RWPE2 (cell line): ENCODE results near the gene SLC49A4.

Source experiments
- ATAC-seq: fragments of 200-7000 bp; cut with Tn5 transposase; 3 replicates; pipeline ENCODE4 v1.9.1; 2021; ENCODE audit warnings: low read depth
- DNase-seq: peaks from one replicate; pipeline ENCODE4 v3.0.0-alpha.2; 2020; ENCODE audit warnings: low spot score
- H3K27ac ChIP-seq: fragments of 450-650 bp; 2 replicates; pipeline ENCODE4 v1.5.1; 2017; ENCODE audit warnings: mild to moderate bottlenecking; ENCODE audit not compliant: poor library complexity, severe bottlenecking
- H3K27me3 ChIP-seq: fragments of 250-450 bp; sonication (Bioruptor Pico); 2 replicates; pipeline ENCODE4 v1.5.1; 2021; ENCODE audit warnings: mild to moderate bottlenecking, moderate library complexity; ENCODE audit not compliant: insufficient read depth, poor library complexity, severe bottlenecking
- H3K36me3 ChIP-seq: fragments of 250-450 bp; sonication (Bioruptor Pico); 2 replicates; pipeline ENCODE4 v1.5.1; 2020; ENCODE audit warnings: low read depth, mild to moderate bottlenecking, moderate library complexity
- H3K4me1 ChIP-seq: fragments of 250-450 bp; sonication (Bioruptor Pico); 2 replicates; pipeline ENCODE4 v1.5.1; 2021; ENCODE audit warnings: mild to moderate bottlenecking, moderate library complexity; ENCODE audit not compliant: insufficient read depth, poor library complexity, severe bottlenecking
- H3K4me3 ChIP-seq: fragments of 250-450 bp; sonication (Bioruptor Pico); 2 replicates; pipeline ENCODE4 v1.5.1; 2021; ENCODE audit warnings: mild to moderate bottlenecking, moderate library complexity; ENCODE audit not compliant: severe bottlenecking
- H3K9me3 ChIP-seq: fragments of 250-450 bp; sonication (Bioruptor Pico); 2 replicates; pipeline ENCODE4 v1.5.1; 2021; ENCODE audit warnings: mild to moderate bottlenecking, moderate library complexity; ENCODE audit not compliant: severe bottlenecking
- TF ChIP-seq, protein P1 (sequence below): fragments of 450-650 bp; IDR thresholded peaks from one replicate; pipeline ENCODE4 v1.5.1; 2017; ENCODE audit warnings: mild to moderate bottlenecking, moderate library complexity; ENCODE audit not compliant: poor library complexity, severe bottlenecking

SLC49A4 gene

GRCh38 chr3:122800031-122800430 lies 5.2 kb downstream of the SLC49A4 start:
- TF ChIP-seq, protein P1, sequence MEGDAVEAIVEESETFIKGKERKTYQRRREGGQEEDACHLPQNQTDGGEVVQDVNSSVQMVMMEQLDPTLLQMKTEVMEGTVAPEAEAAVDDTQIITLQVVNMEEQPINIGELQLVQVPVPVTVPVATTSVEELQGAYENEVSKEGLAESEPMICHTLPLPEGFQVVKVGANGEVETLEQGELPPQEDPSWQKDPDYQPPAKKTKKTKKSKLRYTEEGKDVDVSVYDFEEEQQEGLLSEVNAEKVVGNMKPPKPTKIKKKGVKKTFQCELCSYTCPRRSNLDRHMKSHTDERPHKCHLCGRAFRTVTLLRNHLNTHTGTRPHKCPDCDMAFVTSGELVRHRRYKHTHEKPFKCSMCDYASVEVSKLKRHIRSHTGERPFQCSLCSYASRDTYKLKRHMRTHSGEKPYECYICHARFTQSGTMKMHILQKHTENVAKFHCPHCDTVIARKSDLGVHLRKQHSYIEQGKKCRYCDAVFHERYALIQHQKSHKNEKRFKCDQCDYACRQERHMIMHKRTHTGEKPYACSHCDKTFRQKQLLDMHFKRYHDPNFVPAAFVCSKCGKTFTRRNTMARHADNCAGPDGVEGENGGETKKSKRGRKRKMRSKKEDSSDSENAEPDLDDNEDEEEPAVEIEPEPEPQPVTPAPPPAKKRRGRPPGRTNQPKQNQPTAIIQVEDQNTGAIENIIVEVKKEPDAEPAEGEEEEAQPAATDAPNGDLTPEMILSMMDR: no peak
- H3K9me3 ChIP-seq: no peaks in the 10 kb centered on the region
- no peak for ATAC-seq
- H3K36me3 ChIP-seq: no peaks in the 10 kb centered on the region; the same call in 1 of the 2 replicates
- H3K27ac ChIP-seq: no peak overlapping the region
- H3K4me1 ChIP-seq: peaks cover 19% of the 10 kb centered on the region
- H3K27me3 ChIP-seq: no peaks in the 10 kb centered on the region
- H3K4me3 ChIP-seq: no peak overlapping the region
- no peak for DNase-seq

GRCh38 chr3:122800706-122801237 lies 5.9 kb downstream of the SLC49A4 start:
- H3K4me1 ChIP-seq: peaks cover 18% of the 10 kb centered on the region
- H3K36me3 ChIP-seq: no peaks in the 10 kb centered on the region; the same call in 1 of the 2 replicates
- ATAC-seq (peak; percentile 96), DNase-seq (no peak)
- no peak overlapping the region for H3K4me3 ChIP-seq
- no peaks in the 10 kb centered on the region for H3K27me3 ChIP-seq
- peak overlapping the region; percentile 4 for H3K27ac ChIP-seq
- TF ChIP-seq, protein P1: no peak
- no peaks in the 10 kb centered on the region for H3K9me3 ChIP-seq

GRCh38 chr3:122802323-122802722 lies 7.5 kb downstream of the SLC49A4 start:
- Histone ChIP-seq H3K4me1 (peaks cover 14% of the 10 kb centered on the region), H3K9me3 (no peaks in the 10 kb centered on the region), H3K36me3 (no peaks in the 10 kb centered on the region; the same call in 1 of the 2 replicates), H3K27me3 (no peaks in the 10 kb centered on the region), H3K4me3 (no peak overlapping the region), H3K27ac (no peak overlapping the region)
- TF ChIP-seq, protein P1: no peak
- ATAC-seq: no peak
- no peak for DNase-seq

- Histone ChIP-seq H3K4me3 (no peak overlapping the region), H3K27ac (no peak overlapping the region), H3K27me3 (no peaks in the 10 kb centered on the region), H3K9me3 (no peaks in the 10 kb centered on the region), H3K36me3 (no peaks in the 10 kb centered on the region; the same call in 1 of the 2 replicates), H3K4me1 (peaks cover 14% of the 10 kb centered on the region)
- no peak for ATAC-seq
- TF ChIP-seq, protein P1: no peak
- DNase-seq: no peak
Measured at GRCh38 chr3:122803977-122804376, 9.1 kb downstream of the SLC49A4 start.

- H3K4me3 ChIP-seq: no peak overlapping the region
- TF ChIP-seq, protein P1: no peak
- DNase-seq (no peak), ATAC-seq (no peak)
- no peaks in the 10 kb centered on the region for H3K4me1 ChIP-seq
- peaks cover 5% of the 10 kb centered on the region for H3K36me3 ChIP-seq
- H3K27me3 ChIP-seq: no peaks in the 10 kb centered on the region
- no peaks in the 10 kb centered on the region for H3K9me3 ChIP-seq
- H3K27ac ChIP-seq: no peak overlapping the region
Measured at GRCh38 chr3:122810734-122811133, 15.9 kb downstream of the SLC49A4 start.
